Glutamatergic neuron (in vitro differentiated cells): ENCODE results near the gene RPL13A. TPM values are rescaled to one million over a fixed set of nuclear protein-coding genes. Genes with fewer than 3 reads are reported as not detected.

Source experiments
- DNase-seq: peaks from one replicate; pipeline ENCODE4 v3.0.0; 2022
- H3K27ac Mint-ChIP-seq: one replicate; pipeline ENCODE4 v1.8.0; 2020; ENCODE audit warnings: mild to moderate bottlenecking, mixed read lengths, inconsistent platforms; ENCODE audit not compliant: unreplicated experiment
- H3K27me3 Mint-ChIP-seq: one replicate; pipeline ENCODE4 v1.8.0; 2020; ENCODE audit warnings: mild to moderate bottlenecking, moderate library complexity, mixed read lengths, inconsistent platforms; ENCODE audit not compliant: unreplicated experiment
- H3K36me3 Mint-ChIP-seq: one replicate; pipeline ENCODE4 v1.8.0; 2020; ENCODE audit warnings: mild to moderate bottlenecking, mixed read lengths, inconsistent platforms; ENCODE audit not compliant: unreplicated experiment
- H3K4me1 Mint-ChIP-seq: one replicate; pipeline ENCODE4 v1.8.0; 2020; ENCODE audit warnings: mild to moderate bottlenecking, low read depth, mixed read lengths, inconsistent platforms; ENCODE audit not compliant: unreplicated experiment
- H3K4me3 Mint-ChIP-seq: one replicate; pipeline ENCODE4 v1.8.0; 2020; ENCODE audit warnings: mild to moderate bottlenecking, mixed read lengths, inconsistent platforms; ENCODE audit not compliant: unreplicated experiment
- H3K9me3 Mint-ChIP-seq: one replicate; pipeline ENCODE4 v1.8.0; 2020; ENCODE audit warnings: mild to moderate bottlenecking, moderate library complexity, mixed read lengths, inconsistent platforms; ENCODE audit not compliant: unreplicated experiment
- total RNA-seq: library from RNA; stranded (reverse); fragmentation: NEBNext Ultra II Directional; extraction: Animal tissue kit (Norgen Biotek cat#: 25700); gene quantifications from one replicate; pipeline ENCODE4 v1.2.1, GENCODE V29; 2021; ENCODE audit not compliant: unreplicated experiment
- TF ChIP-seq, protein P1 (sequence below): fragments of 200-600 bp; sonication (generic); IDR thresholded peaks from one replicate; pipeline ENCODE4 v1.5.0; 2021; ENCODE audit not compliant: partially characterized antibody, unreplicated experiment

Gene RPL13A
- total RNA-seq, 1 donor from 2014 or later, result 1,648 TPM

DNA sequence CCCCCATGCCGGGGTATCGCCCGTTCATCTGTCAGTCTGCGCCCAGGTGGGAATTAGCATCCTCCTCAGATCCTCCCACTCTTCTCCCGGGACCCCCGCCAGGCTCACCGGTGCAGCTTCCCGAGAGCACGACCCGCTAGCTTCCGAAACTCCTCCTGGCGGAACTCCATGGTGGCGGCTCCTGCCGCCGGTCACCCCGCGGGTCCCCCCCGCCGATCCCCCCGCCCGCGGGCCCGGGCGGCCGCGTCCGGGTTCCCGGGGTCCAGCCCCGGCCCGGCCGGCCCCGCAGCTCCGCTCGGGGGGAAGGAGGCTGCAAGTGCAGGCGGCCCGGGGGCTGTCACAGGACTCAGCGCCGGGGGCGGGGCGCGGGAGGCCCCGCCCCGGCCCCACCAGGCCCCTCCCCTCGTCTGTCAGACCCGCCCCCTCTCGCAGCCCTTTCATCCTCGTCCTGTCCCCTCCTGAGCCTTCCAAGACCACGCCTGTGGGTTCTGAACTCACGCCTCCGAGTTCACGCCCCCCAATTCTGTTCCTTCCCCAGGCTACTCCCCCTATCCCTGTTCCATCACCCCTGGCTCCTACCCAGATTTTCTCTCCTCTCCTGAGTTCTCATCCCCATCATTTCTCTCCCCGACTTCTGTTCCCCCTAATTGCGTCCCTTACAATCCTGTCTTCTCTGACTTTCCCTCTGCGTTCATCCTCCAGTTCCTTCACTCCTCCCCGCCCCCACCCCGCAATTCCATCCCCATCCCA is 46.0 kb upstream of the RPL13A start, which contains the start of gene SLC17A7:
TSS of gene SLC17A7 (minus strand) at position 318 of the 750 bp plus-strand sequence. CDS start at position 170, 148 bp downstream.
- H3K27me3 Mint-ChIP-seq, result peaks cover 22% of the 10 kb centered on the region
- peak; percentile 87 for DNase-seq
- no peaks in the 10 kb centered on the region for H3K36me3 Mint-ChIP-seq
- H3K4me1 Mint-ChIP-seq, result peaks cover 29% of the 10 kb centered on the region
- peak within 1 kb of the TSS; percentile 98 for H3K4me3 Mint-ChIP-seq
- TF ChIP-seq, protein P1, sequence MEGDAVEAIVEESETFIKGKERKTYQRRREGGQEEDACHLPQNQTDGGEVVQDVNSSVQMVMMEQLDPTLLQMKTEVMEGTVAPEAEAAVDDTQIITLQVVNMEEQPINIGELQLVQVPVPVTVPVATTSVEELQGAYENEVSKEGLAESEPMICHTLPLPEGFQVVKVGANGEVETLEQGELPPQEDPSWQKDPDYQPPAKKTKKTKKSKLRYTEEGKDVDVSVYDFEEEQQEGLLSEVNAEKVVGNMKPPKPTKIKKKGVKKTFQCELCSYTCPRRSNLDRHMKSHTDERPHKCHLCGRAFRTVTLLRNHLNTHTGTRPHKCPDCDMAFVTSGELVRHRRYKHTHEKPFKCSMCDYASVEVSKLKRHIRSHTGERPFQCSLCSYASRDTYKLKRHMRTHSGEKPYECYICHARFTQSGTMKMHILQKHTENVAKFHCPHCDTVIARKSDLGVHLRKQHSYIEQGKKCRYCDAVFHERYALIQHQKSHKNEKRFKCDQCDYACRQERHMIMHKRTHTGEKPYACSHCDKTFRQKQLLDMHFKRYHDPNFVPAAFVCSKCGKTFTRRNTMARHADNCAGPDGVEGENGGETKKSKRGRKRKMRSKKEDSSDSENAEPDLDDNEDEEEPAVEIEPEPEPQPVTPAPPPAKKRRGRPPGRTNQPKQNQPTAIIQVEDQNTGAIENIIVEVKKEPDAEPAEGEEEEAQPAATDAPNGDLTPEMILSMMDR, result no peak
- peaks cover 18% of the 10 kb centered on the region for H3K9me3 Mint-ChIP-seq
- H3K27ac Mint-ChIP-seq, result peak within 1 kb of the TSS; percentile 96

DNA sequence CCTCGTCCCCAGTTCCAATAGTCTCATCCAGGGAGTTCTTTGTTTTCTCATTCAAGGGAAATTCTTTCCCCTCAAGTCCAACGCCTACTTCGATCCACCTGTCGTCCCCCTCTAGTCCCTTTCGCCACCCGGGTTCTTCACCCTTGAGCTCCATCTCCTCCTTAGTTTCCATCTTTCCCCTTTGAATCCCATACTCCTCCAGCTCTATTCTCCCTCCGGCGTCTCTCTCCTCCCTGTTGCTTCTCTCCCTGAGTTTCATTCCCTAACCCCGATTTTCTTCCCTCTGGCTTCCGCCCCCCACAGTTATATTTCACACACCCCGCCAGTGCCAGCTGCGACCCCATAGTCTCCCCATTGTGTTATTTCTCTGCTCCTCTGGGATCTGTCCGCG is 45.5 kb upstream of the RPL13A start:
- H3K4me3 Mint-ChIP-seq, result peak overlapping the region; percentile 88
- H3K4me1 Mint-ChIP-seq, result peaks cover 26% of the 10 kb centered on the region
- TF ChIP-seq, protein P1, result no peak
- H3K27ac Mint-ChIP-seq, result peak overlapping the region; percentile 96
- peaks cover 22% of the 10 kb centered on the region for H3K27me3 Mint-ChIP-seq
- H3K36me3 Mint-ChIP-seq, result no peaks in the 10 kb centered on the region
- H3K9me3 Mint-ChIP-seq, result peaks cover 17% of the 10 kb centered on the region
- DNase-seq, result no peak

DNA sequence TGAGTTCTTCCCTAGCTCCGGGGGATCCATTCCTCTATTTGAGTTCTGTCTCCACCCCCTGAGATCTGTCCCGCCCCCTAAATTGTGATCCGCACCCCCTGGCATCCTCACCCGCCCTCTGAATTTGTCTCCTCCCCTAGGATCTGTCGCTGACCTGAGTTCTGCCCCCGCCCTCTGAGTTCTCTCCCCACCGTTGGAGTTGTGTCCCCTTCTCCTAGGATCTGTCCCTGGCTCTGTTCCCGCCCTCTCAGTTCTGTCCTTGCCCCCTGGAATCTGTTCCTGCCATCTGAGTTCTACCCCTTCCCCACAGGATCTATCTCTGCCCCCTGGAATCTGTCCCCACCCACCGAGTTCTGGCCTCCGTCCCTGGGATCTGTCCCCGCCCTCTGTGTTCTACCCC is 45.1 kb upstream of the RPL13A start:
- Mint-ChIP-seq H3K27ac (peak overlapping the region; percentile 96), H3K27me3 (peaks cover 19% of the 10 kb centered on the region), H3K9me3 (peaks cover 16% of the 10 kb centered on the region), H3K4me1 (peaks cover 24% of the 10 kb centered on the region), H3K36me3 (no peaks in the 10 kb centered on the region), H3K4me3 (peak overlapping the region; percentile 88)
- peak; percentile 64 for DNase-seq
- TF ChIP-seq, protein P1, result no peak

DNA sequence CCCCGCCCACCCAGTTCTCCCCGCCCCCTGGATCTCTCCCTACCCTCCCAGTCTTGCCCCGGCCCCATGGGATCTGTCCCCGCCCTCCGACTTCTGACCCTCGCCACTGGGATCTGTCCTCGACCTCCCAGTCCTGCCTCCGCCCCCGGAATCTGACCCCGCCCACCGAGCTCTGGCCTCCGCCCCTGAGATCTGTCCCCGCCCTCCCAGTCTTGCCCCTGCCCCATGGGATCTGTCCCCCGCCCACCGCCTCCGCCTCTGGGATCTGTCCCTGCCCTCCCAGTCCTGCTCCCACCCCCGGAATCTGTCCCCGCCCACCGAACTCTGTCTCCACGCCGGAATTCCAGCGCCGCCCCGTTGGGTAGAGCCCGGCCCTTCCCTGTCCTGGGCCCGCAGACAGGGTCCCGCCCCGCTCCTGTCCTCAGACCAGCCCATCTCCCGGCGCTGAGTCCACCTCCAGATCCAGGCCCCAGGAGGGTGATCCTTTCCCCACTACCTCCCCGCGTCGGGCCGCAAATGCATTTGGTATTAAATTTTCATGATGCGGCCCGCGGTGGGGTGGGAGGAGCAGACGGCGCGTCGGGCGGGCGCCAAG is 44.5 kb upstream of the RPL13A start:
- Mint-ChIP-seq H3K27me3 (peaks cover 18% of the 10 kb centered on the region), H3K4me1 (peaks cover 22% of the 10 kb centered on the region), H3K27ac (peak overlapping the region; percentile 96), H3K4me3 (peak overlapping the region; percentile 88), H3K9me3 (peaks cover 14% of the 10 kb centered on the region), H3K36me3 (no peaks in the 10 kb centered on the region)
- DNase-seq, result peak; percentile 100
- TF ChIP-seq, protein P1, result no peak
